HEK293T (cell line): ENCODE data around the gene RAB40A.

Experiments
- CTCF ChIA-PET: fragments of 350-600 bp; formaldehyde crosslinking; extraction: SDS; loops from one replicate; lab custom pipeline; 2021; ENCODE audit warnings: antibody characterized with exemption, inconsistent platforms; lab: Yijun Ruan, JAX
- POLR2A ChIA-PET: fragments of 350-600 bp; formaldehyde crosslinking; extraction: SDS; loops from one replicate; lab custom pipeline; 2020; ENCODE audit warnings: antibody characterized with exemption, inconsistent platforms; lab: Yijun Ruan, JAX
- DNase-seq: peaks from one replicate; pipeline ENCODE4 v3.0.0; 2012; ENCODE audit warnings: mixed read lengths; ENCODE audit errors: extremely low spot score
- ARNT ChIP-seq: fragments of 450-650 bp; IDR thresholded peaks from 2 replicates; pipeline ENCODE4 v1.6.1; 2017; ENCODE audit warnings: mild to moderate bottlenecking
- BHLHE40 ChIP-seq: fragments of 450-650 bp; IDR thresholded peaks from 2 replicates; pipeline ENCODE4 v1.6.1; 2016; ENCODE audit warnings: mild to moderate bottlenecking, moderate library complexity, borderline replicate concordance
- CTBP1 ChIP-seq: fragments of 450-650 bp; IDR thresholded peaks from 2 replicates; pipeline ENCODE4 v1.6.1; 2016; ENCODE audit warnings: borderline replicate concordance
- ELF4 ChIP-seq: fragments of 450-650 bp; IDR thresholded peaks from 2 replicates; pipeline ENCODE4 v1.6.1; 2017; ENCODE audit warnings: antibody characterized with exemption
- FOXA1 ChIP-seq: fragments of 450-650 bp; IDR thresholded peaks from 2 replicates; pipeline ENCODE4 v1.6.1; 2016; ENCODE audit warnings: mild to moderate bottlenecking
- FOXK2 ChIP-seq: fragments of 450-650 bp; IDR thresholded peaks from 2 replicates; pipeline ENCODE4 v1.6.1; 2016; ENCODE audit warnings: mild to moderate bottlenecking
- FOXM1 ChIP-seq: fragments of 450-650 bp; IDR thresholded peaks from 2 replicates; pipeline ENCODE4 v1.6.1; 2017; ENCODE audit warnings: mild to moderate bottlenecking, borderline replicate concordance
- HDGF ChIP-seq: fragments of 450-650 bp; IDR thresholded peaks from 2 replicates; pipeline ENCODE4 v1.6.1; 2017; ENCODE audit warnings: antibody characterized with exemption, borderline replicate concordance
- L3MBTL2 ChIP-seq: fragments of 450-650 bp; conservative IDR thresholded peaks from 2 replicates; pipeline ENCODE4 v1.6.1; 2016; ENCODE audit warnings: mild to moderate bottlenecking
- LEF1 ChIP-seq: fragments of 450-650 bp; IDR thresholded peaks from 2 replicates; pipeline ENCODE4 v1.6.1; 2017; ENCODE audit warnings: mild to moderate bottlenecking, borderline replicate concordance
- NFRKB ChIP-seq: fragments of 450-650 bp; IDR thresholded peaks from 2 replicates; pipeline ENCODE4 v1.6.1; 2016; ENCODE audit warnings: mild to moderate bottlenecking, moderate library complexity
- SP1 ChIP-seq: fragments of 450-650 bp; IDR thresholded peaks from 2 replicates; pipeline ENCODE4 v1.6.1; 2017
- SUZ12 ChIP-seq: fragments of 450-650 bp; IDR thresholded peaks from 2 replicates; pipeline ENCODE4 v1.6.1; 2016; ENCODE audit warnings: mild to moderate bottlenecking
- TARDBP ChIP-seq: fragments of 450-650 bp; IDR thresholded peaks from 2 replicates; pipeline ENCODE4 v1.6.1; 2016
- ZNF384 ChIP-seq: fragments of 450-650 bp; IDR thresholded peaks from 2 replicates; pipeline ENCODE4 v1.6.1; 2016
- TF ChIP-seq, protein P1 (sequence below): fragments of 450-650 bp; IDR thresholded peaks from 2 replicates; pipeline ENCODE4 v1.6.1; 2016

RAB40A gene

DNA sequence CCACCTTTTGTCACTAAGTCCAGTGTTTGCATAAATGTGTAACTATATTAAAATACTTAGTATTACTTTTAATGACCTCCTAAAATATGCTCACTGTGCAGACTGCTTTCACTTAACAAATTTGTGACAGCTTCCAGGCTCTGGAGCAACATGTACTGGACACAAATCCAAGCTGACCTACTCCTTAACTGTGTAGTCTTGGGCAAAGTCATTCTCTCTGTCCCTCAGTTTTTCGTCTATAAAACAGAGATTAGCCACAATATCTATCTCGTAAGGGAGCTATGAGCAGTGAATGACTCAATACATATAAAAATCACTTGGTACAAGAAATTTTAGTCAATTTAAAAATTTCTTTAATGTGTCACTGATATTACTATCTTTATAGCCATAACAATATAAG lies 20.4 kb upstream of the RAB40A start:
- DNase-seq, result no peak
- POLR2A ChIA-PET, result interaction anchor here (1.1 to 1.4 kb wide), 3 partner anchors 11 to 145 kb away, joined by 3 to 4 read pairs (median 3); no protein-coding TSS in a partner anchor
- TF ChIP-seq ELF4 (no peak), BHLHE40 (no peak), ARNT (no peak), FOXM1 (no peak), HDGF (no peak), L3MBTL2 (no peak), CTBP1 (no peak), FOXK2 (no peak), TARDBP (no peak), SUZ12 (no peak), SP1 (no peak), NFRKB (no peak), FOXA1 (no peak), ZNF384 (no peak), LEF1 (no peak)
- TF ChIP-seq, protein P1, sequence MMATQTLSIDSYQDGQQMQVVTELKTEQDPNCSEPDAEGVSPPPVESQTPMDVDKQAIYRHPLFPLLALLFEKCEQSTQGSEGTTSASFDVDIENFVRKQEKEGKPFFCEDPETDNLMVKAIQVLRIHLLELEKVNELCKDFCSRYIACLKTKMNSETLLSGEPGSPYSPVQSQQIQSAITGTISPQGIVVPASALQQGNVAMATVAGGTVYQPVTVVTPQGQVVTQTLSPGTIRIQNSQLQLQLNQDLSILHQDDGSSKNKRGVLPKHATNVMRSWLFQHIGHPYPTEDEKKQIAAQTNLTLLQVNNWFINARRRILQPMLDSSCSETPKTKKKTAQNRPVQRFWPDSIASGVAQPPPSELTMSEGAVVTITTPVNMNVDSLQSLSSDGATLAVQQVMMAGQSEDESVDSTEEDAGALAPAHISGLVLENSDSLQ, result no peak
- CTCF ChIA-PET, result interaction anchor here (0.6 kb wide), 1 partner anchor 128 kb away, joined by 3 read pairs; no protein-coding TSS in a partner anchor

DNA sequence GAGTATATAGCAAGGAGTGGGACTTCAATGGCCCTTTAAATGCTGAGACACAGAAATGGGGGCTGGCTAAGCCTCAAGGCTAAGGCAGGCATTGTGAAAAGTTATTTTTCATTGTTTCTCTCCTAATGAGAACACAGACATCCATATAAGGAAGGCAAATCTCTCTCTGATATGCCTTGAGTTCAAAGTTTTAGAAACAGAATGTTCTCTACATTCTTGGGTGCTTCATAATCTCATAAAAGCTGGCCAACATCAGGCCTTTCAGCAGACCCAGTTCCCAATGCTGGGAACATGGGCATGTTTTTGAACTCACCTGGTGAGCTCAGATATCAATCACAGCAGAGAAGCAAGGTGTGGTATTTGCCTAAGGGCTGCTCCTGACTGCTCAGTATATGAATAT lies 19.4 kb upstream of the RAB40A start:
- no peak for DNase-seq
- ChIA-PET POLR2A (interaction anchor here (0.6 to 1.4 kb wide), 3 partner anchors 10 to 148 kb away, joined by 3 to 4 read pairs (median 3); no protein-coding TSS in a partner anchor), CTCF (no interaction called here)

DNA sequence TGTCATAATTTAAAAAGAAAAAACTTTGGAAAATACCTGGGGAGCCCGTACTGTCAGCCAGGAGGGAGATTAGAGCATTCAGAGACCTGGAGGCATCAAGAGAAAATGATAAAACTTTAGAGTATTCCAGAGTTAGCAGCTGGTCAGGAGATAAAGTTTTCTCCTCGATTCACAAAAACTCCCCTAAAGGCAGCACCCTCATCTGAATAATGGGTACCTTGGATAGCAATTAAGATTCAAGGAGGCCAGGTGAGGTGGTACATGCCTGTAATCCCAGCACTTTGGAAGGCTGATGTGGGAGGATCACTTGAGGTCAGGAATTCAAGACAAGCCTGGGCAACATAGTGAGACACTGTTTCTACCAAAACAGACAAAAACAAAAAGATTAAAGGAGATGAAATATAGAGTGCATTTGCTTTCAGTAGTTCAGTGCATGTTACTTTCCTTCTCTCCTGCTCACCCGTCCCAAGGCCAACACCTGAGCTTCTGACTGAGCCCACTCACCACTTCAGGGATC lies 18.6 kb upstream of the RAB40A start:
- ChIA-PET POLR2A (no interaction called here), CTCF (no interaction called here)
- TF ChIP-seq CTBP1 (no peak), L3MBTL2 (no peak), LEF1 (no peak), ARNT (no peak), FOXA1 (no peak), NFRKB (no peak), ZNF384 (no peak), HDGF (no peak), BHLHE40 (no peak), FOXK2 (no peak), SUZ12 (no peak), SP1 (no peak), ELF4 (no peak), TARDBP (no peak), FOXM1 (no peak)
- no peak for DNase-seq

More for the DNA sequence above, 19.4 kb upstream of the RAB40A start:
- TF ChIP-seq, protein P1, result no peak
- TF ChIP-seq HDGF (no peak), SUZ12 (no peak), FOXA1 (no peak), ZNF384 (no peak), CTBP1 (no peak), TARDBP (no peak), L3MBTL2 (no peak), ARNT (no peak), FOXK2 (no peak), FOXM1 (no peak), LEF1 (no peak), NFRKB (no peak), ELF4 (no peak), SP1 (no peak), BHLHE40 (no peak)

DNA sequence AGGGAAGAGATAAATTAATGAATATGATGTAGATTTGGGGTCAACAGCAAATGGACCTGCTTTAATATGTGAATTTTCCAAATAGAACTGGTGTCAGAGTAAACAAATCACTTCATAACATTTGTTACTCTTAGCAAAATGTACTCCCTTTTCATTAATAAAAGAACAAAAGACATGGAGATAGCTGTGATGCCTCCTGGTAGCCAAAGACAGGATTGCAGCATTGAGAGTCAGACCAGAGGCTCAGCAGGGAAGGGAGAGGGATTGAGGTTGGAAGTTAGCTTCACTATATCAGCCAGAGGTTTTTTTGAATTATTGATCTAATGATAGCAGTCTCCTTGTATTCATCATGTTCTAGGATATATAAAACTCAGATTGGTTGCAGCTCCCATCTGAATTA lies 17.4 kb upstream of the RAB40A start:
- ChIA-PET CTCF (interaction anchor here (0.6 to 1.2 kb wide), 2 partner anchors 36 to 47 kb away, joined by 3 to 4 read pairs; no protein-coding TSS in a partner anchor), POLR2A (interaction anchor here (1.7 kb wide), 1 partner anchor 93 kb away, joined by 6 read pairs; no protein-coding TSS in a partner anchor)
- no peak for DNase-seq
- TF ChIP-seq TARDBP, result no peak
- TF ChIP-seq SUZ12, result no peak
- TF ChIP-seq L3MBTL2, result no peak
- TF ChIP-seq SP1, result no peak
- TF ChIP-seq, protein P1, result no peak
- TF ChIP-seq ZNF384, result no peak
- no peak for TF ChIP-seq FOXA1
- TF ChIP-seq BHLHE40, result no peak
- TF ChIP-seq ARNT, result no peak
- TF ChIP-seq HDGF, result no peak
- no peak for TF ChIP-seq CTBP1
- no peak for TF ChIP-seq FOXM1
- no peak for TF ChIP-seq ELF4
- TF ChIP-seq NFRKB, result no peak
- TF ChIP-seq LEF1, result no peak
- TF ChIP-seq FOXK2, result no peak

DNA sequence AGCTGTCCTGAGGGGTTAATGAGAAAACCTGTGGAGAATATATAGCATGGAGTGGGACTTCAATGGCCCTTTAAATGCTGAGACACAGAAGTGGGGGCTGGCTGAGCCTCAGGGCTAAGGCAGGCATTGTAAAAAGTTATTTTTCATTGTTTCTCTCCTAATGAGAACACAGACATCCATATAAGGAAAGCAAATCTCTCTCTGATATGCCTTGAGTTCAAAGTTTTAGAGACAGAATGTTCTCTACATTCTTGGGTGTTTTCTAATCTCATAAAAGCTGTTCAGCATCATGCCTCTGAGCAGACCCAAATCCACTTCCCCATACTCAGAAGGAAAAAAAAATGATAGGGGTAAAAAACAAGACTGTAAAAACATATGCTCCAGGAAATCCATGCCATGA lies 16.8 kb upstream of the RAB40A start:
- no peak for DNase-seq
- no peak for TF ChIP-seq SP1
- no peak for TF ChIP-seq NFRKB
- TF ChIP-seq SUZ12, result no peak
- TF ChIP-seq TARDBP, result no peak
- no peak for TF ChIP-seq BHLHE40
- TF ChIP-seq, protein P1, result no peak
- no peak for TF ChIP-seq HDGF
- no peak for TF ChIP-seq ZNF384
- no peak for TF ChIP-seq ELF4
- TF ChIP-seq FOXK2, result no peak
- TF ChIP-seq L3MBTL2, result no peak
- TF ChIP-seq FOXA1, result no peak
- no peak for TF ChIP-seq ARNT
- no peak for TF ChIP-seq FOXM1
- no peak for TF ChIP-seq LEF1
- TF ChIP-seq CTBP1, result no peak
- ChIA-PET POLR2A (interaction anchor here (1.7 kb wide), 1 partner anchor 94 kb away, joined by 6 read pairs; no protein-coding TSS in a partner anchor), CTCF (interaction anchor here (1.2 kb wide), 1 partner anchor 46 kb away, joined by 3 read pairs; no protein-coding TSS in a partner anchor)
